SIG-M5 treated with dmso at 0.1 percent for 504 hours (cell line): ENCODE results near the gene C5.
"Not testable (repeated sequence)": the region's sequence is repeated elsewhere in the genome, so short reads cannot be mapped to it uniquely, and the experiment has no call there.

Experiments used
- DNase-seq: peaks from one replicate; lab custom pipeline; 2025; ENCODE audit not compliant: unreplicated experiment; lab: John Stamatoyannopoulos, UW

C5 gene

DNA sequence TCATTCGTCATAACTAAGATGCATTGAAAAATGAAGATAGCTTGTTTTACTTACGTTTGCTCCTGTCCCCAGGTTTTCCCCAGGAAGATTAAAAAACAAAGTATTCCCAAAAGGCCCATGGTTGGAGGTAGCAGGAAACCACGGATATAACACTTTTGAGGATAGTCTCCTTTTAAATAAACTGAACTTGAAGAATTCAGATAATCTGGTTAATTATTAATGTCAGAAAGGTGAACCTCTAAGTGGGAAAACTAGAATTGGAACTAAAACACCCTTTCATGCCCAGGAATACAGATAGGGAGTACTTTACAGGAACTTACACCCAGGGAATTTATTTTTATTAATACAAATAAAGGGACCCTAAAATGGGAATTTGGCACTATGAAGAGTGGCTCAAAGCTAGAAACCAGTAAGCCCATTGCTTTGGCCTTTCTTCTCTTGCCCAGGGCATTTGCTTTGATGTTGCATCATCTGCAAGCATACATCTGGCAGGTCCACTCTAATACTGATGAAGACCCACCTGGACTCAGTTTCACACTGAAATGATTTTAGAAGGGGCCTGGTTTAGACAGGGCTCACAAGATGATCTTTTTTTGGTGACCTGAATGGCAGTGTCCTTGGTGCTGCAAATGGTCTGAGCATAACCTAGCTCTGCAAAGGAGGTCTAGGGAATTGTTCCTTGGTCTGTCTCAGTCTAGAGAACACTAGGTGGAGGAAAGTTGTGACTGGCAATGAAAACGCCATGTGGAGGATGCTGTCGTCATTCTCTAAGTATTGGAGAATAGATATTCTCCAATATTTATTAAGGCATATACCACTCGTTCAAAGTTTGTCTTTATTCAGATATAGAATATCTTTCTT is at the start of gene C5:
C5 (minus strand) TSS at position 148 of the 861 bp plus-strand sequence; CDS start at position 119, 29 bp downstream.
- no peak for DNase-seq

DNA sequence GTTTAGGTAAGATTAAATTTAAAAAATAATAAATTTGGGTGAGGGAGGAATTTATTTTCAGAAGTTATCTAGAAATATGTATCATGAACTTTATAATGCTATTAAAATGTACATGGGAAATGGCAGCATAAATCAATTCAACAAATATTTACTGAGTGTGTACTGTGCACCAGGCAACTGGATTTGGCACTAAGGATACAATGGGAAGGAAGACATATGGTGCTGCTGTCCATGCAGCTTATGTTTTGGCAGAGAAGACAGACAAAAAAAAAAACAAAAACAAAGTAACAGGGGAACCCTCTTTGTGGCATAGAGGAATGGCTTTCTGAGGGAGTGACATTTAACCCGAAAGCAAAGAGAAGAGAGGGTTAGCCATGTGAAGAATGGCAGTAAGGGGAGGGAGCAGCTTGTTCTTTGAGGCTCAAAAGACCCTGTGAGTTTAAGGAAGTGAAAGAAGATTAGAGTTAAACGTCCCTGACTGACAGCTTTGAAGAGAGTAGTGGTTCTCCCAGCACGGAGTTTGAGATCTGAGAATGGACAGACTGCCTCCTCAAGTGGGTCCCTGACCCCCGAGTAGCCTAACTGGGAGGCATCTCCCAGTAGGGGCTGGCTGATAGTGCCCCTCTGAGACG is 48.6 kb upstream of the C5 start:
- DNase-seq = peak; percentile 40

DNA sequence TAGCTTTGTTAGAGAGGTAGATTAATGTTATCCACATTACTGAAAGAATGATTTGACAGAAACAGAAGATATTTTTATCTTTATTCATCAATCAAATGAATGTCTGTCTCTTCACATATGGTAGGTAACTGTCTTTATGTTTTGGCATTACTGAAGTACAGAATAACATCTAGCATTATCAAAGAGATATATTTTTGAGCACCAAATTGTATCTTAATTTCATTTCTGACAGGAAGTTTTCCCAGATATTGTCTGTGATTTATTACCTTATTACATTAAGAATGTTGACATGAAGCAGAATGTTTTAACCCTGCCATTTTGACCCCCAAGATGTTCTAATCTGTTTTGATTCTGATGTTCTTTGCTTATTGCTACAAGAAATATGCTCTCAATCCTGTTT is 45.0 kb upstream of the C5 start:
- DNase-seq = no peak

DNA sequence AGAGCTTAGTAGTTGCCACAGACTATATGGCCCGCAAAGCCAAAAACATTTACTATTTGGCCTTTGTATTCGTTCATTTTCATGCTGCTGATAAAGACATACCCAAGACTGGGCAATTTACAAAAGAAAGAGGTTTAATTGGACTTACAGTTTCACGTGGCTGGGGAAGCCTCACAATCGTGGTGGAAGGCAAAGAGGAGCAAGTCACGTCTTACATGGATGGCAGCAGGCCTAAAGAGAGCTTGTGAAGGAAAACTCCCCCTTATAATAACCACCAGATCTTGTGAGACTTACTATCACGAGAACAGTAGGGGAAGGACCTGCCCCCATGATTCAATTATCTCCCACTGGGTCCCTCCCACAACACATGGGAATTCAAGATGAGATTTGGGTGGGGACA is 40.7 kb upstream of the C5 start:
- DNase-seq = not testable (repeated sequence)

DNA sequence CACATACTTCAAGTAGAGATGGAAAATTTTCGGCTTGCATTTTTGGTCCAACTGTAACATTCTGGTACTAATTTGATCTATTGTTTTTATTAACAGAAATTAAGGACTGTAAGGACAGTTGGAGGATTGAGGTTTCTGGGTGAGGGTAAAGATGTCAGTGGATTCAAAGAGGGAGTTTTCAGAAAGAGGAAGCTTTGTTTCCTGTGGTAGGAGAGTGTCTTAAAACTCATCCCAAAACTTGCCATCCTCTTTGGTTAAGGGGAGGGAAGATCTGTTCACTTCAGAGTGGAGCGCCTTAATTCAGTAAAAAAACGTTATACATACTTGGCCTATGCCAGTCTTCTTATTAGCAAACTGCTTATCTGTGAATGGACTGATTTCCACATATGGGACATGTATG is 38.5 kb upstream of the C5 start:
- peak; percentile 69 for DNase-seq

DNA sequence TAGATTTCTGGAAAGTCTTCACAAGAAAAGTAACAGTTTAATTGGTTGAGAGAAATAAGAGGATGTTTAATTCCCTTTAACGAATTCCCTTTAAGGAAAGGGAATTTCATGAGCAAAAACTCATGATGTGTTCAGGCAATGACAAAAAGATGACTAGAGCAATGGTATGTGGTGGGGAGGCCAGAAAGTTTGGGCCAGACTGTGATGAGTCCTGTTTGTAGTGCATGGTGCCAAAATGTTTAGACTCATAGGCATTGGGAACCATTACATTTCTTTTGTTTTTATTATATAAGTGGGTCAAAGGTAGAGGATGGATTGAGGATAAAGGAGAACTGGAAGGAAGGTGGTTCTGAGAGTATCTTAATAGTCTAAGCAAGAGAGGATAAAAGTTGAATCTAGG is 35.6 kb upstream of the C5 start:
- DNase-seq = no peak

DNA sequence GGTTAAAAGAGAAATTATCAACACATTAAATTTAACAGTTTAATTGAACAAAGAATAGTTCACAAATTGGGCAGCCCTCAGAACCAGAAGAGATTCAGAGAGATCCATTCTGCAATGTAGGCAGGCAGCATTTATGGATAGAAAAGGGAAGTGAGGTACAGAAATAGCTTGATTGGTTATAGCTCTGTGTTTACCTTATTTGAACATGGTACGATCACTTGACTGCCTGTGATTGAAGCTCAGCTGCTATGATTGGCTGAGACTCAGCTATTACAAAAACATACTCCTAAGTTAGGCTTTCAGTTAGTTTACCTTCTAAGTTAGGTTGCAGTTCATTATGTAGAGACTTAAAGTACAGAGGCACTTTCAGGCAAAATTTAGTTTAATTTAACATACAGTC is 32.0 kb upstream of the C5 start:
- peak; percentile 40 for DNase-seq

DNA sequence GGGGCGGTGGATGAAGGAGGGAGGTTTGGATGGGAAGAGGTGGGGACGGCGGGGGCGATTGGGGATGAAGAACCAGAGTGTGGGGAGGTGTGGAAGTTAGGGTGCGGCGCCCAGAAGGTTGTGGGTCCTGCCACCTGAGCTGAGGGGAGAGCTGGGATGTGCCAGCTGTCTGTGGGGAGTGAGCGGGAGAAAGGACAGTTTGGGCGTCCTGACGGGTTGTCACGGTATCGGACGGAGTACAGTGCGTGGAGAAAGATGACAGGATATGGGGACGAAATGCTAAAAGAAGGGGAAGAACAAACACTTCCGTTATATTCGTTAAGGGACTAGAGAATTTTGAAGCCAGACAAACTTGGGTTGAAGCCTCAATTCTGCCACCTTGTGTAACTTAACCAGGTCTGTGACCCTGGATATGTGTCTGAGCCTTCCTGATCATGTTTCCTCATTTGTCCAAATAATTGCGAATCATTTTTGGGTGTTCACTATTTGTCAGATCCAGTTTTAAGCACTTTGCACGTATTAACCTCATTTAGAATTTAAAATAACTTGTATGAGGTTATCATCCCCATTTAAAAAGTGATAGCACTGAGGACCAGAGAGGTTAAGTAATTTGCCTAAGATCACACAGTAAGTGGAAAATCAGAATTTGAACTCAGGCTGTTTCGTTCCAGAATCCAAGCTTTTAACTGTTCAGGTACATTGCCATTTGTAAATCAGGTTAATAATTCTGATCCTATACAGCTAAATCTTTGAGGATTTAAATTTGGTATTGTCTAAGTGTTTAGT is 25.4 kb upstream of the C5 start:
- DNase-seq = peak; percentile 63

DNA sequence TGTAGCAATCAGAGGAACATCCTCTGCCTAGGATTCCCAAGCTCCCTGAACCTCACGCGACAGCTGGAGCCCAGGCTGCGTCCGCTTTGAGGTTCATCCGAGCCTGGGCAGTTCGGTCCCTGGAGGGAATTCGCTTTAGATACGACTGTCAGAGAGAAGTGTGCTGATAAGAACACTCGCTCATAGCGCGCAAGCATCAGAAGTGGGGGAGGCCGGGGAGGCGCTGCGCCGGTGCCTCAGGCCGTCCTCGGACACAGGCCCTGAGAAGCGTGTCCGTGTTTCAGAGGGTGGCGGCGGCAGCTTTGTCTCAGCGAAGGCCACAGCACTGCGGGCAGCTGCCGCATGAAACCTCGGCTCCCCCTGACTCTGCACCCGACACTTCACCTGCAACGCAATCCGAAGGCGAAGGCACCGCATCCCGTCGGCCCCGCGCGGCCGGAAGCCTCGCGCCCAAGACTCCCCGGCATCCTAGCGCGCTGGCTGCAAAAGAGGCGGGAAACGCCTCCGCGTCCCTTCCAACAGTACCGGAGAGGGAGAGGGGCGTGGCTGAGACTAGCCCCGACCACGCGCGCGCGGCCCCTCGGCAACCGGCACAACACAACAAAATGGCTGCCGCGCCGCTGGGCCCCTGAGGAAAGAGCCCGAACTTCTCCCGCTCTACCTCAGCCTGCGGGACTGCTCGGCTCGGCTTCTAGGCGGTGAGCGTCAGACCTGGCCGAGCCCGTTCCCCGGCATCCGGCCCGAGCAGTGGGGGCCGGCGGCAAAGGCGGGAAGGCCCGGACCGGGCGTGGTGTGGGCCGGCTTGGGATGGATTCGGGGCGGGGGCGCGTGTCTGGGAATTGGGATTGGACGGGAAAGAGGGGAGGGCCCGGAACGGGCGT is 24.5 kb upstream of the C5 start, which contains the start of gene CNTRL:
CNTRL (plus strand) TSS at position 586 of the 881 bp plus-strand sequence. CDS start 13,372 bp downstream, outside the sequence.
- DNase-seq = peak; percentile 94

DNA sequence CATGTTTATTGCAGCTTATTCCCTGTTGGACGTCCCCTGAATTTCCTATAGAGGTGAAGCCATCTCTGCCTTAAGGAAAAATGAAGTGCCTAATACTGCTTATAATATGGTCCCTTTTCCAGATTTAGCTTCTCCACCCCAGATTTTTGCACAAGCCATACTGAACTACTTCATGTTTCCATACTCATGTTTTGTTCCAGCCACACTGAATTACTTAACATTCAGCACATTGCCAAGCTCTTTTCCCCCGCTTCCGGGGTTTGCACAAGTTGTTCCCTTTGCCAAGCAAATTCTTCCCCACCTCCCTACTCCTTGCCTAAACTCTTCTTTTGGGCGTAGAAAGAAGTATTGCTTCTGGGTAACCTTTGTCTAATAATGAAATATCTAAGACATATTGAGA is 23.0 kb upstream of the C5 start:
- peak; percentile 88 for DNase-seq

DNA sequence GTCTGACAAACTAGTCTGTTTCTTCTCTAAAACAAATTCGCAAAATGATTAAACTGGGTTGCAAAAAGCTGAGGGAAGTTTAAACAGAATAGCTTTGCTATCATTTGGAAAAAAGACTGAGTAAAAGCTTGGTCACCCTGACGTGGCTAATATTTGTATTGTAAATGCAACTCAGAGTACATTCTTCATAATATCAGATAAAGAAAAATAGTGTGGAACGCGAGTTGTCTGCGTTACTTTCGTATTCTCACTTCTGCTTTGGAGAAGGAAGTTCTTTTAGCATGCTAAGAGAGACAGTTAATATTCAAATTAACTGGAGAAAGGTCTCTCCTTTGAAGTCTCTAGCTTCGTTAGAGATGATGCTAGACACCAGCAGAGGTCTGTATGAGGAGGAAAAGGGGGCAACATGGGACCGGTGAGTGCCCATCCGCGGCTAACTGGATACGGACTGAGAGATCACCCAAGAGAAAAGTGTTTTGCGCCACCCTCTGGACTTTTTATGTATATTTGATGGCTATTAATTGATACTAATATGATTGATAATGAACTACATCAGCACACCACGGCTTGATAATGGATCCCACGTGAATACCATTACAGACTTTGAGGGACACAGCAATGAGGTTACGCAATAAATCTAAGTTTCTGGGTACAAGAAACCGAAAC is 21.8 kb upstream of the C5 start:
- DNase-seq = peak; percentile 84

DNA sequence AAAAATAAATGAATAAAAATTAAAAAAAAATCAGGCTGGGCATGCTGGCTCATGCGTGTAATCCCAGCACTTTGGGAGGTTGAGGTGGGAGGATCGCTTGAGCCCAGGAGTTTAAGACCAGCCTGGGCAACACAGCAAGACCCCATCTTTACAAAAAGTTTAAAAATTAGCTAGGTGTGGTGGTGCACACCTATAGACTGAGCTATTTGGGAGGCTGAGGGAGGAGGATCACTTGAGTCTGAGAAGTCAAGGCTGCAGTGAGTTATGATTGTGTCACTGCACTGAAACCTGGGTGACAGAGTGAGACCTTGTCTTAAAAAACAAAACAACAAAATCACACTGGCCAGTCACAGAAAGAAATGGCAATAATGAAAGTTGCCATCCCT is 21.3 kb upstream of the C5 start:
- peak; percentile 55 for DNase-seq

DNA sequence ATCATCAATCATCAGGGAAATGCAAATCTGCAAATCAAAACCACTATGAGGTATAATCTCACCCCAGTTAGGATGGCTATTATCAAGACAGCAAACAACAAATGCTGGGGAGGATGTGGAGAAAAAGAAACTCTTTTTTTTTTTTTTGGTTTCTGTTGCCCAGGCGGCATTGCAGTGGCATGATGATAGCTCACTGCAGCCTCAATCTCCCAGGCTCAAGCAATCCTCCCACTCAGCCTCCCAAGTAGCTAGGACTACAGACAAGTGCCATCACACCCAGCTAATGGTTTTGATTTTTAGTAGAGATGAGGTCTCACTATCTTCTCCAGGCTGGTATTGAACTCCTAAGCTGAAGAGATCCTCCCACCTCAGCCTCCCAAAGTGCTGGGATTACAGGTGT is 19.3 kb upstream of the C5 start:
- no peak for DNase-seq

DNA sequence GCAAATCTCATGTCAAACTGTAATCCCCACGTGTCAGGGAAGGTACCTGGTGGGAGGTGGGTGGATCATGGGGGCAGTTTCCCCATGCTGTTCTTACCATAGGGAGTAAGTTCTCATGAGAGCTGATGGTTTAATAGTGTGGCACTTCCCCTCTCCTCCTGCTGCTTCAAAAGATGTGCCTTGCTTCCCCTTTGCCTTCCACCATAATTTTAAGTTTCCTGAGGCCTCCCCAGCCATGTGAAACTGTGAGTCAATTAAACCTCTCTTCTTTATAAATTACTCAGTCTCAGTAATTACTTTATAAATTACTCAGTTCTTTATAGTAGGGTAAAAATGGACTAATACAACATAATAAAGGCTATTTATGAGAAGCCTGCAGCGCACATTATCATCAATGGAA is 17.6 kb upstream of the C5 start:
- peak; percentile 23 for DNase-seq

DNA sequence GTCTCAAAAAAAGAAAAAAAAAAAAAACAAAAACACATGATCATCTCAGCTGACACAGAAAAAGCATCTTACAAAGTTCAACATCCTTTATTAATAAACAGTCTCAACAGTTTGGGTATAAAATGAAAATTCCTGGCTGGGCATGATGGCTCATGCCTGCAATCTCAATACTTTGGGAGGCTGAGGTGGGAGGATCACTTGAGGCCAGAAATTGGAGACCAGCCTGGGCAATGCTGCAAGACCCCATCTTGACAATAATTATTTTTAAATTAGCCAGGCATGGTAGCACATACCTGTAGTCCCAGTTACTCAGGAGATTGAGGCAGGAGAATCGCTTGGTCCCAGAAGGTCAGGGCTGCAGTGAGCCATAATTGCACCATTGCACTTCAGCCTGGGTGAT is 16.8 kb upstream of the C5 start:
- no peak for DNase-seq

DNA sequence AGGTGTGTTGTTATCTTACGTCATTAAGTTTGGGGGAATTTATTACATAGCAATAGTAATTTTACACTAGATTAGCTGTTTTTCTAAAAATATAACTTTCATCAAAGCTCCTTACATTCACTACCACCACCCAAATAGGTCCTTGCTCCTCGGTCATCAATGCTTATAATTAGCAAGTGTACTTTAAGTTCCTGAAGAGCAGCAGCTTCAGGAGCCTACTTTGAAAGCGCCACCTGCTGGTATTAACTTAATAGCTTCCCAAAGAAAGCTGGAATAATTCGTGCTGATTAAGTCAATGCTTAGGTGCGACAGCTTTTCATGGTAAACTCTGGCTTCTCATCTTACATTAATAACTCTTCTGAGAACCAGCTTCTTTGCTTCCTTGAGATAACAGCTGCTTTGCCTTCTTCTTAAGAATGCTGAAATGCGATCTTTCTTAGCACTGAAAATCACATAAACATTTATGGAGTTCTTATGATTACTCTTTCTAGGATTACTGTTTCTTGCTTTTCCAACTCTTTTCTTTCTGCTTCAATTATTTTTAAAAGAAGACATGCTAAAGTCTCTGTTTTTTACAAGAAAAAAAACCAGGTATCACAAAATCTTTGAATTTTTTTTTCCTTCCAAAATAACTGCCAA is 10.0 kb upstream of the C5 start:
- peak; percentile 54 for DNase-seq

DNA sequence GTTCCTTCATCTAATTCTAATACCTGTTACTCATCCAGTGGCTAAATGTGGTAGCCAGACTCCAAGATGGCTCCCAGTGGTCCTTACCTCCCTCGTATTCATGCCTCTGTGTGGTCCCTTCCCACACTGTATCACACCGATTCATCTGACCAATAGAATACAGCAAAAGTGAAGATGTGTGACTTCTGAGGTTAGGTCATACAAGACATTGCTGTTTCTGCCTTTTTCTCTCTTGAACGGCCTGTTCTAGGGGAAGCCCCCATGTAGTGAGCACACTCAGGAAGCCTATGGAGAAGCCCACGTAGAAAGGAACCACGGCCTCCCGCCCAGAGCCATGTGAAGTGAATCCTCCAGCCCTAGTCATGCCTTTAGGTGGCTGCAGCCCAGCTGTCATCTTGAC is 9.4 kb upstream of the C5 start:
- DNase-seq = no peak

DNA sequence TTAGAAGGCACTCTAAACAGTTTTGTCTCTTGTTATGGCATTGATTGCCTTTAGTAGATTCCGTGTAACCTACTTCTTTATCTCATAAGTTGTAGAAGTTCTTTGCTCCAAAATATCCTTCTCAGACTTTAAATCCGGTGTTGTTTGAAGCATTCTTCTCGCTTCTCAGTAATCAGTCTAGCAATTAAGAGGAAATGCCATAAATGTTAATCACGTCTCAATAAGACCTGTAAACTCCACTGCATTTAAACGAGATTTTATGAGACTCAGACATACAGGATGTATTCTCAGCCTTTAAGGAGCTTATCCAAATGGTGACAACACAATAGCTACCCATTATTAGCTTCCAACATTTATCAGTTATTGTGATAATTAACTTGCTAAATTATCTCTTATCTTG is 7.7 kb upstream of the C5 start:
- no peak for DNase-seq

DNA sequence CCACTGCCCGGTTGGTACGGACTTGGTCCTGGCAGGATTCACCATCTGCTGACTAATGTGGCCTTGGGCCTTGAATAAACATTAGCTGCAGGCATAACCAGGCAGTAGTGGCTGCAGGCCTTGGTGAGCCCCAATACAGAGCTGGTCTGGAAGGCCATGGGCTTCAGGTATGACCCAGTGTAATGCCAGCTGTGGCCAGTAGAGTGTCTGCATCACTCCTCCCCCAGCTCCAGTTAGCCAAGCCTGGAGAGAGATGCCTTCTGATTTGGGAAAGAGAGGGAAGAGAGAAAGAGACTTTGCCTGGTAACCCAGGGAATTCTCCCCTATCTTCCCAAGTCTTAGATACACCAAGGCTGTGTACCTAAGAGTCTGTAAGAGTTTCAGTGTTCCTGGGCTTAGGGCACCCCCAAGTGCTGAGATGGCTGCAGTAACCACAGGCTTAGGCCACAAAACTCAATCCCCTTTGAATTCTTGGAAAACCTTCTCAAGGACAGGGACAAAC is 5.6 kb upstream of the C5 start:
- peak; percentile 14 for DNase-seq

DNA sequence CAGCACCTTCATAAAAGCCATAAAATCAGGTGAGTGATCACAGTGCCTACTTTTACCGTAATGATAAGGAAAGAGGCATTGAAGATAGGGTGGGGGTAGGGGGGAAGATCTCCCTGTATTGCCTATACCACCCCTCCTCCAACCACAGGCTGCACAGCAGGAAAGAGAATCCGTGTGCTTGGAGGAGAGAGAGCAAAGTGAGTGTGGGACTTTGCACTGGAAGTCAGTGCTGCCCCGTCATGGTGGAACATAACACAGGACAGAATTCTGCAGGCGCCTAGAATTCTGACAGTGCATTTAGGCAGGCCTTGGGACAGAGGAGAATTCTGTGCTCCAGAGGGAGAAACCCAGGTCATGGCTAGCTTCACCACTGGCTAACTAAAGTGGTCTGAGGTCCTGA is 3.5 kb upstream of the C5 start:
- DNase-seq = no peak
